Measurements from ENCODE around the gene ADH1A.
"Not testable (repeated sequence)": the region's sequence is repeated elsewhere in the genome, so short reads cannot be mapped to it uniquely, and the experiment has no call there.

The ADH1A gene

DNA sequence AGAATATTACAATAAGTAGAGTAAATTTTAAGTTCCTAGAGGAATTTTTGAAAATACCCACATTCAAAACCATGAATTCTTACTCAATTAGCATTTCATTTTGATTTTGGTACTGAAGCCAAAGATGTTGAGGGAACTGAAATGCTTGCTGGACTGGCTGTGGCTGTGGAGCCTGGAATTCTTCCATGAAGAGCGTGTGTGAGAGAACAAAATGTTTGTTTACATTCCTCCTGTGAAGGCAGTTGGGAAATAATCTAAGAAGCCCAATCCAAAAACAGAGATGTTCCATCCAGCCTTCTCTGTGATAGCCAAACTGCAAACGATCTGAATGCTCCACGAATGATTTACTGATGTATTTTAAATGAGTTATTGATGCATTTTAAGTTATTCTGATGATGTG, 34.2 kb upstream of the ADH1A start:
- in situ Hi-C loops (cut with HindIII; ENCODE audit: low sequenced_read_pairs) = no loop called here
- TF ChIP-seq, protein P1, sequence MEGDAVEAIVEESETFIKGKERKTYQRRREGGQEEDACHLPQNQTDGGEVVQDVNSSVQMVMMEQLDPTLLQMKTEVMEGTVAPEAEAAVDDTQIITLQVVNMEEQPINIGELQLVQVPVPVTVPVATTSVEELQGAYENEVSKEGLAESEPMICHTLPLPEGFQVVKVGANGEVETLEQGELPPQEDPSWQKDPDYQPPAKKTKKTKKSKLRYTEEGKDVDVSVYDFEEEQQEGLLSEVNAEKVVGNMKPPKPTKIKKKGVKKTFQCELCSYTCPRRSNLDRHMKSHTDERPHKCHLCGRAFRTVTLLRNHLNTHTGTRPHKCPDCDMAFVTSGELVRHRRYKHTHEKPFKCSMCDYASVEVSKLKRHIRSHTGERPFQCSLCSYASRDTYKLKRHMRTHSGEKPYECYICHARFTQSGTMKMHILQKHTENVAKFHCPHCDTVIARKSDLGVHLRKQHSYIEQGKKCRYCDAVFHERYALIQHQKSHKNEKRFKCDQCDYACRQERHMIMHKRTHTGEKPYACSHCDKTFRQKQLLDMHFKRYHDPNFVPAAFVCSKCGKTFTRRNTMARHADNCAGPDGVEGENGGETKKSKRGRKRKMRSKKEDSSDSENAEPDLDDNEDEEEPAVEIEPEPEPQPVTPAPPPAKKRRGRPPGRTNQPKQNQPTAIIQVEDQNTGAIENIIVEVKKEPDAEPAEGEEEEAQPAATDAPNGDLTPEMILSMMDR (IDR thresholded peaks at IDR 0.05; ENCODE audit: low read depth, low read length, missing control alignments) = no peak
- peak; percentile 81 for DNase-seq (ENCODE audit: low read depth)
- H3K4me3 ChIP-seq (ENCODE audit: low read depth, low read length) = no peak overlapping the region

- H3K4me3 ChIP-seq (ENCODE audit: low read depth, low read length) = no peak overlapping the region
- no peak for DNase-seq (ENCODE audit: low read depth)
- TF ChIP-seq, protein P1 (IDR thresholded peaks at IDR 0.05; ENCODE audit: low read depth, low read length, missing control alignments) = no peak
- in situ Hi-C loops (cut with HindIII; ENCODE audit: low sequenced_read_pairs) = no loop called here
These were observed 33.6 kb upstream of the ADH1A start for GRCh38 chr4:99324361-99324760.

DNA sequence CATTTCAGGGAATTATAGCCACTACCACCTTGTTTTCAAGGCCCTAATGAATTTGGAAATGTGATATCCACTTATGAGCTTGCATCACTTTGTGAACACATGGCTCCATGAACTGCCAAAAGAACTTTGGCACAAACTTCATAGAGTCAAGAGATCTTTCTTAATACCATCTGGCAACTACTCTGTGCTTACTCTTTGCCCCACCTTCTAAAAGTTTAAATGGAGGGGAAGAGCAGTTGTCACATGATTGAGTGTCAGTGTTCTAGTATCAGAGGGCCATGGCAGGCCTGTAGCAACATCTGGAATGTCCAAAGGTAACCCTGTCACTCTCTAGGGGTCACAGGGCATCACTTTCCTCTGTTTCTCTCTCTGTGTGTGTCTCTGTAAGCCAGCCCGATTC, 33.0 kb upstream of the ADH1A start:
- in situ Hi-C loops (cut with HindIII; ENCODE audit: low sequenced_read_pairs) = no loop called here
- DNase-seq (ENCODE audit: low read depth) = no peak
- TF ChIP-seq, protein P1 (IDR thresholded peaks at IDR 0.05; ENCODE audit: low read depth, low read length, missing control alignments) = no peak
- H3K4me3 ChIP-seq (ENCODE audit: low read depth, low read length) = no peak overlapping the region

GRCh38 chr4:99321241-99322191, 30.7 kb upstream of the ADH1A start, which contains the start of gene ADH1B:
ADH1B (minus strand) TSS chr4:99321401; CDS start chr4:99321331, 70 bp downstream.
- TF ChIP-seq, protein P1 (IDR thresholded peaks at IDR 0.05; ENCODE audit: low read depth, low read length, missing control alignments) = no peak
- no peak within 1 kb of the TSS for H3K4me3 ChIP-seq (ENCODE audit: low read depth, low read length)
- no peak for DNase-seq (ENCODE audit: low read depth)
- in situ Hi-C loops (cut with HindIII; ENCODE audit: low sequenced_read_pairs) = no loop called here

- H3K4me3 ChIP-seq (ENCODE audit: low read depth, low read length); in situ Hi-C loops (cut with HindIII; ENCODE audit: low sequenced_read_pairs); DNase-seq (ENCODE audit: low read depth): not testable (repeated sequence)
These were observed 27.0 kb upstream of the ADH1A start for GRCh38 chr4:99317811-99318210.

DNA sequence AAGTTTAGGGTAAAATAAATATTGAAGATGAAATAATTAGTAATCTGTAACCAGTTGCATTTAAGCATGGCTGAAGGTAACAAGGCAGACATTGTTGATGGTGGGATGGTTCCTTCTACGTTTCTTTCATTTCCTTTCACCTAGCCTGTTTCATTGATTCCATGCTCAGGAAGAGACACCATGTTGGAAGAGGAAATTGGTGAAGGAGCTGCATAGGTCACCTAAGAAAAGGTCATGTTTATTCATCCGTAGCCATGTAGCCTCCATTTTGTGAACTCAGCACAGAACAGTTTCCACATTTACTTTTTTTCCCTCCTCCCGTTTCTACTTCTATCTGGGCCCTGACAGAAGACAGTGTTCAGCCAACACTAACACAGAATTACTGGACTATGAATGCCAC, 26.6 kb upstream of the ADH1A start:
- TF ChIP-seq, protein P1 (IDR thresholded peaks at IDR 0.05; ENCODE audit: low read depth, low read length, missing control alignments) = no peak
- no peak for DNase-seq (ENCODE audit: low read depth)
- H3K4me3 ChIP-seq (ENCODE audit: low read depth, low read length) = no peak overlapping the region

GRCh38 chr4:99315839-99316238, 25.1 kb upstream of the ADH1A start:
- no peak overlapping the region for H3K4me3 ChIP-seq (ENCODE audit: low read depth, low read length)
- in situ Hi-C loops (cut with HindIII; ENCODE audit: low sequenced_read_pairs) = no loop called here
- DNase-seq (ENCODE audit: low read depth) = no peak
- TF ChIP-seq, protein P1 (IDR thresholded peaks at IDR 0.05; ENCODE audit: low read depth, low read length, missing control alignments) = no peak

More for the DNA sequence above, 26.6 kb upstream of the ADH1A start:
- in situ Hi-C loops (cut with HindIII; ENCODE audit: low sequenced_read_pairs) = no loop called here

Measured in astrocyte of the cerebellum (primary cell).